Brain microvascular endothelial cell (primary cell): ENCODE data around the gene LDLRAD4.

ENCODE experiments used
- DNase-seq: peaks from one replicate; pipeline ENCODE4 v3.0.0-alpha.2; 2020
- H3K27ac ChIP-seq: fragments of 250-450 bp; sonication (Bioruptor Pico); 2 replicates; pipeline ENCODE4 v1.5.1; 2020; ENCODE audit warnings: mild to moderate bottlenecking, moderate library complexity
- H3K27me3 ChIP-seq: fragments of 250-450 bp; sonication (Bioruptor Pico); replicated peaks from 2 replicates; pipeline ENCODE4 v1.5.1; 2020; ENCODE audit warnings: mild to moderate bottlenecking
- H3K36me3 ChIP-seq: fragments of 250-450 bp; sonication (Bioruptor Pico); replicated peaks from 2 replicates; pipeline ENCODE4 v1.5.1; 2020; ENCODE audit warnings: mild to moderate bottlenecking
- H3K4me3 ChIP-seq: 2 replicates; pipeline ENCODE4 v1.5.1; 2011; ENCODE audit warnings: low read depth, mild to moderate bottlenecking, control low read depth, low read length, moderate library complexity
- in situ Hi-C: cut with HindIII; loops from 2 replicates; pipeline ENCODE4 v1.10.0; 2017; ENCODE audit warnings: low sequenced_read_pairs, low pct_ligation_motif_present
- TF ChIP-seq, protein P1 (sequence below): IDR thresholded peaks from 2 replicates; pipeline ENCODE4 v1.5.1; 2011; ENCODE audit warnings: low read depth, mild to moderate bottlenecking, moderate library complexity, low read length, control low read depth, inconsistent platforms; ENCODE audit errors: missing control alignments

Gene LDLRAD4

DNA sequence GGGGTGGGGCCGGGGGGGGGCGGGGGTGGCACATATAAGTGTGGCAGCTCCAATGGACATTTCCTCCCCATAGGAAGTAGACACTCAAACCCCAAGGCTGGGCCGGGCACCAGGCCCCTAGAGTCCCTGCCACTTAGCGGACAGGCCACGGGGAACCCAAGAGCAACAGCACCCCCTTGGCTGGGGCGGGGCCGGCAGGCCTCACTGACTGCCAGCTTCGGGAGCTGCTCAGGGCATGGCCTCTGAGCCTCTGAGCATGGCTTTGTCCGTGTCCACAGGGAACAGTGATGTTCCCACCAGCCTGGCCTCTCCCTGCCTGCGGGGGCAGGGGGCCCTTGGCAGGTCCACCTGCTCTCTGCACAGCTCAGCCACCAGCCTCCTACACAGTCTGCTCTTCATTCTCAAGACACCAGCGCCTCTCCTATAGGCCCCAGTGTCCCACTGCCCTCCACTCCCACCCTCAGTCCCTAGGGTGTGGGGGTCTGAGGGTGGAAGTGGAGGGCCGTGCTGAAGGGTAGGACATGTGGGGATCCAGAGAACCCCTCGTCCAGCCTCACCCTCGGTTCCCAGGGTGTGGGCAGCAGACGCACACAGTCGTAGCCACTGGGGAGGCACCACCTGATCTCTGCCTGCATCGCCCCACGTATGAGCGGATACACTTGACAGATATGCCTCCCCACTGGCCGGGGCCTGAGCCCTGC lies 401.1 kb downstream of the LDLRAD4 start:
- no peaks in the 10 kb centered on the region for H3K36me3 ChIP-seq
- H3K27ac ChIP-seq: no peak overlapping the region
- no peak for DNase-seq
- in situ Hi-C loops: no loop called here
- TF ChIP-seq, protein P1, sequence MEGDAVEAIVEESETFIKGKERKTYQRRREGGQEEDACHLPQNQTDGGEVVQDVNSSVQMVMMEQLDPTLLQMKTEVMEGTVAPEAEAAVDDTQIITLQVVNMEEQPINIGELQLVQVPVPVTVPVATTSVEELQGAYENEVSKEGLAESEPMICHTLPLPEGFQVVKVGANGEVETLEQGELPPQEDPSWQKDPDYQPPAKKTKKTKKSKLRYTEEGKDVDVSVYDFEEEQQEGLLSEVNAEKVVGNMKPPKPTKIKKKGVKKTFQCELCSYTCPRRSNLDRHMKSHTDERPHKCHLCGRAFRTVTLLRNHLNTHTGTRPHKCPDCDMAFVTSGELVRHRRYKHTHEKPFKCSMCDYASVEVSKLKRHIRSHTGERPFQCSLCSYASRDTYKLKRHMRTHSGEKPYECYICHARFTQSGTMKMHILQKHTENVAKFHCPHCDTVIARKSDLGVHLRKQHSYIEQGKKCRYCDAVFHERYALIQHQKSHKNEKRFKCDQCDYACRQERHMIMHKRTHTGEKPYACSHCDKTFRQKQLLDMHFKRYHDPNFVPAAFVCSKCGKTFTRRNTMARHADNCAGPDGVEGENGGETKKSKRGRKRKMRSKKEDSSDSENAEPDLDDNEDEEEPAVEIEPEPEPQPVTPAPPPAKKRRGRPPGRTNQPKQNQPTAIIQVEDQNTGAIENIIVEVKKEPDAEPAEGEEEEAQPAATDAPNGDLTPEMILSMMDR: no peak
- no peak overlapping the region for H3K4me3 ChIP-seq
- H3K27me3 ChIP-seq: no peaks in the 10 kb centered on the region

DNA sequence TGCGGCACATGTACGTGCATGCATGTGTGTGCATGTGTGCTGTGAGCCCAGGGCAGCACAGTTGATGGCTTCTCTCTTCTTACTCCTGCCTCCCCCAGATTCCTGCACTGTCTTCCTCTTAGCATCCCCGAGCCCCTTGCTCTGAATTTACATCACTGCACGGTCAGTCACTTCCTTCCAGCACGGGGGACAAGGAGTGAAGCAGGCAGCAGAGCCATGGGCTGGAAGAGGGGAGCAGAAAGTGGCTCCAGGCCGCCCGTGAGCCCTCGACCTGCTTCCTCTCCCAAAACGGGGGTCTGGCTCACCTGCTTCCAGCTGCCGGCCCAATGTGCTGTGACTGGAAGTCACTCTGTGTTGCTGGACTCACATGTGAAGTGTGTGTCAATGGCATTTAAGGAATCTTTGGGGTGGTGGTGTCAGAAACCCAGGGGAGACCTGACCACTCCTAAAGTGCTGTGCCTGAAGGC lies 401.7 kb downstream of the LDLRAD4 start:
- H3K27me3 ChIP-seq: no peaks in the 10 kb centered on the region
- TF ChIP-seq, protein P1: no peak

DNA sequence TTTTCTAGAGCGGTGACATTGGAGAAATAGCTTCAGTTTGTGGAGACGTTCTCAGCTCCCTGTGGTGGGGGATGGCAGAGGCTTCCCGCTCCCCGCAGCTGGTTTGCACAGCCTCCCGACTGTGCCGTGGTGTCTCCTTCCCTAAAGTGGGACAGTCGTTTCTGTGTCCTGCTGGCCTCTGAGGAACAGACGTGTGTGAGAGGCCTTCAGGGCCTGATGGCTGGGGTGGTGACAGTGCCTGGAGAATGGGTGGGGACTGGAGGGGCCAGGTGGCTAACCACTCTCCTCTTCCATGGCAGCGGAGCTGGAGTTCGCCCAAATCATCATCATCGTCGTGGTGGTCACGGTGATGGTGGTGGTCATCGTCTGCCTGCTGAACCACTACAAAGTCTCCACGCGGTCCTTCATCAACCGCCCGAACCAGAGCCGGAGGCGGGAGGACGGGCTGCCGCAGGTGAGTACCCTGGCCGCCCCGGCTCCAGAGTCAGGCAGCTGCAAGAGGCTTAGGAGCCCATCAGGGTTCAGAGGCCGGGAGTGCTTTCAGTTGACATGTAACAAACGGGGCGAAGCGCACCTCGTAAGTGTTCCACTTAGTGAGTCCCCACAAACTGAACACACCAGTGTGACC lies 402.4 kb downstream of the LDLRAD4 start:
- Histone ChIP-seq H3K27ac (no peak overlapping the region), H3K36me3 (no peaks in the 10 kb centered on the region), H3K4me3 (no peak overlapping the region), H3K27me3 (no peaks in the 10 kb centered on the region)
- TF ChIP-seq, protein P1: no peak
- DNase-seq: no peak
- in situ Hi-C loops: no loop called here

More for the DNA sequence above, 401.7 kb downstream of the LDLRAD4 start:
- H3K36me3 ChIP-seq: no peaks in the 10 kb centered on the region
- H3K27ac ChIP-seq: no peak overlapping the region
- in situ Hi-C loops: no loop called here
- DNase-seq: no peak
- no peak overlapping the region for H3K4me3 ChIP-seq

DNA sequence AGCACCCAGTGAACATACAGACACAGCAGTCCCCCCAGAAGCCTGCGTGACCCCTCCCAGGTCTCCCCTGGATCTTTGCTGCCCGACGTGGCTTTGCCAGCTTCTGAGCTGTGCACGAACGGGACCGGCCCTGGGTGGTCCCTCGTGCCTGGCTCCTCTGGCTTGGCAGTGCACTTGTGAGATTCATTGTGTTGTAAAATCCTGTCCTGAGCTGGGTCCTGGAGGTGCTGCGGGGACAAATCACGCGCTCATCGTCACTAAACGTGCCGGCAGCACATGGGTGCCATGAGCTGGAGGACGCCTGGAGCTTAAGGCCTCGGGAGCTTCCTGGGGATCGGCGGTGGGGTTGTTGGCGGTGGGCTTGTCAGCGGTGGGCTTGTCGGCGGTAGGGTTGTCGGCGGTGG lies 402.9 kb downstream of the LDLRAD4 start:
- Histone ChIP-seq H3K36me3 (no peaks in the 10 kb centered on the region), H3K4me3 (no peak overlapping the region), H3K27ac (no peak overlapping the region), H3K27me3 (no peaks in the 10 kb centered on the region)
- no peak for DNase-seq
- in situ Hi-C loops: no loop called here
- TF ChIP-seq, protein P1: no peak

DNA sequence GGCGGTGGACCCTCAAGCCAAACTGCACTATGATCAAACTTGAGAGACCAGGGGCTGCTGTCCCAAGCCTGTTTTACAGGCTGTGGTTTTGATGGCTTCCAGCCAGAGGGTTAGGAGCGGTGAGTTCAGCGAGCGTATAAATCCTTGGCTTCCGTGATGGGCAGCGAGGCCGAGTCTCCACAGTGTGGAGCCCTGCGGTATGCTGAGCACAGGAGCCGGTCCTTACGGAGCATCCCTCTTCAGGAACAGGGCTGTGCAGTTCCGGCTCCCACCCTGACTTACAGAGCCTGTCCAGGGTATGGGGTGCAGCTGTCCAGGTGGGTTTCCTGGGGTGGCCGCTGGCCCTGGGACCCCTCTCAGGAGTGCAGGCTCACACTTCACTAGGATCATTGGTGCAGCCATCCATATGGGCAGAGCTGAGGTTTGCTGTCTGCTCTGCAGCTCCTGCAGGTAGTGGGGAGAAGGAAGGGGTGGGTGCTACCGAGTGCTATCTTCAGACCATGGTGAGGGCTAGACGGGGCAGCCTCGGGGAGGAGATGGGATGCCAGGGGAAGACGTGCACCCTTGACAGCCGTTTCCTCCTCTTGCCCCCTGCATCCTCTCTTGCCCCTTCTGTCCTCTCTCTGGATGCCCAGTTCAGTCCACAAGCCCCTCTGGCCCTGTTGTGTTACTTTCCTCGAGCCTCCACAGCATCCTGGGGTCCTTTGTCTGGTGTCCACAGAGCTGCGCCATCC lies 403.5 kb downstream of the LDLRAD4 start:
- in situ Hi-C loops: no loop called here
- no peak overlapping the region for H3K27ac ChIP-seq
- no peaks in the 10 kb centered on the region for H3K27me3 ChIP-seq
- no peaks in the 10 kb centered on the region for H3K36me3 ChIP-seq
- no peak for DNase-seq
- TF ChIP-seq, protein P1: no peak
- H3K4me3 ChIP-seq: no peak overlapping the region
